Ectodermal cell (in vitro differentiated cells): ENCODE data around the gene OR52H1.

Experiments used
- H3K27ac ChIP-seq: 2 replicates; pipeline ENCODE4 v1.7.0; 2013; ENCODE audit warnings: mild to moderate bottlenecking, low read depth, low read length; ENCODE audit not compliant: insufficient read depth, poor library complexity, severe bottlenecking
- H3K27me3 ChIP-seq: 2 replicates; pipeline ENCODE4 v1.7.0; 2013; ENCODE audit warnings: mild to moderate bottlenecking, low read length; ENCODE audit not compliant: insufficient read depth, control insufficient read depth, poor library complexity, severe bottlenecking
- H3K36me3 ChIP-seq: one replicate; pipeline ENCODE4 v1.7.0; 2013; ENCODE audit warnings: low read length; ENCODE audit not compliant: control insufficient read depth, insufficient read depth
- H3K4me1 ChIP-seq: one replicate; pipeline ENCODE4 v1.7.0; 2013; ENCODE audit warnings: low read length; ENCODE audit not compliant: control insufficient read depth, insufficient read depth
- H3K4me3 ChIP-seq: 2 replicates; pipeline ENCODE4 v1.7.0; 2013; ENCODE audit warnings: low read depth, low read length, control low read depth; ENCODE audit not compliant: insufficient read depth
- H3K9me3 ChIP-seq: 2 replicates; pipeline ENCODE4 v1.7.0; 2013; ENCODE audit warnings: mild to moderate bottlenecking, low read length, moderate library complexity; ENCODE audit not compliant: control insufficient read depth
- WGBS, 2 experiments: methylation state at CpG; one replicate each; pipeline ENCODE4 v1.1.7; 2013; ENCODE audit warnings: missing lambda C conversion rate in 2 of 2; 5-methylcytosine and 5-hydroxymethylcytosine counted together

The OR52H1 gene

GRCh38 chr11:5541427-5541826 lies 6.9 kb downstream of the OR52H1 start:
- H3K27me3 ChIP-seq = no peaks in the 10 kb centered on the region
- H3K27ac ChIP-seq = no peak overlapping the region
- no peaks in the 10 kb centered on the region for H3K4me1 ChIP-seq
- H3K36me3 ChIP-seq = no peaks in the 10 kb centered on the region
- 55% methylated on average over 1 of the region's 1 CpG; no CpG with 5 or more reads in 1 of the 2 experiments for WGBS, 2 experiments
- no peaks in the 10 kb centered on the region for H3K9me3 ChIP-seq
- no peak overlapping the region for H3K4me3 ChIP-seq

GRCh38 chr11:5536482-5536881 lies 11.9 kb downstream of the OR52H1 start:
- Histone ChIP-seq H3K27me3 (no peaks in the 10 kb centered on the region), H3K4me1 (no peaks in the 10 kb centered on the region), H3K36me3 (no peaks in the 10 kb centered on the region), H3K4me3 (no peak overlapping the region), H3K9me3 (no peaks in the 10 kb centered on the region), H3K27ac (no peak overlapping the region)

GRCh38 chr11:5534046-5534445 lies 14.3 kb downstream of the OR52H1 start:
- no peaks in the 10 kb centered on the region for H3K36me3 ChIP-seq
- no peaks in the 10 kb centered on the region for H3K27me3 ChIP-seq
- H3K27ac ChIP-seq = no peak overlapping the region
- no peaks in the 10 kb centered on the region for H3K4me1 ChIP-seq
- H3K9me3 ChIP-seq = no peaks in the 10 kb centered on the region
- H3K4me3 ChIP-seq = no peak overlapping the region
- 91% methylated on average over 1 of the region's 1 CpG; no CpG with 5 or more reads in 1 of the 2 experiments for WGBS, 2 experiments

- H3K36me3 ChIP-seq = no peaks in the 10 kb centered on the region
- H3K4me3 ChIP-seq = no peak overlapping the region
- no peaks in the 10 kb centered on the region for H3K4me1 ChIP-seq
- no peak overlapping the region for H3K27ac ChIP-seq
- H3K27me3 ChIP-seq = no peaks in the 10 kb centered on the region
- H3K9me3 ChIP-seq = no peaks in the 10 kb centered on the region
- WGBS, 2 experiments = 90 to 92% methylated on average over 2 of the region's 2 CpGs
Measured at GRCh38 chr11:5531053-5531831, 17.1 kb downstream of the OR52H1 start.

GRCh38 chr11:5528495-5528894 lies 19.8 kb downstream of the OR52H1 start:
- WGBS, 2 experiments = 75% methylated on average over 1 of the region's 1 CpG; no CpG with 5 or more reads in 1 of the 2 experiments
- no peaks in the 10 kb centered on the region for H3K36me3 ChIP-seq
- no peaks in the 10 kb centered on the region for H3K27me3 ChIP-seq
- no peaks in the 10 kb centered on the region for H3K9me3 ChIP-seq
- no peaks in the 10 kb centered on the region for H3K4me1 ChIP-seq
- no peak overlapping the region for H3K27ac ChIP-seq
- no peak overlapping the region for H3K4me3 ChIP-seq

- H3K27me3 ChIP-seq = no peaks in the 10 kb centered on the region
- no peaks in the 10 kb centered on the region for H3K36me3 ChIP-seq
- WGBS, 2 experiments = 93 to 97% methylated on average over 5 of the region's 5 CpGs
- H3K4me1 ChIP-seq = no peaks in the 10 kb centered on the region
- H3K27ac ChIP-seq = no peak overlapping the region
- no peak overlapping the region for H3K4me3 ChIP-seq
- no peaks in the 10 kb centered on the region for H3K9me3 ChIP-seq
Measured at GRCh38 chr11:5527716-5528115, 20.6 kb downstream of the OR52H1 start.

GRCh38 chr11:5524756-5525155 lies 23.6 kb downstream of the OR52H1 start:
- 66 to 73% methylated on average over 3 of the region's 3 CpGs for WGBS, 2 experiments

GRCh38 chr11:5522308-5522707 lies 26.0 kb downstream of the OR52H1 start:
- no peak overlapping the region for H3K27ac ChIP-seq
- H3K27me3 ChIP-seq = no peaks in the 10 kb centered on the region
- no peaks in the 10 kb centered on the region for H3K4me1 ChIP-seq
- H3K36me3 ChIP-seq = no peaks in the 10 kb centered on the region
- WGBS, 2 experiments = 94% methylated on average over 2 of the region's 2 CpGs
- H3K4me3 ChIP-seq = no peak overlapping the region
- no peaks in the 10 kb centered on the region for H3K9me3 ChIP-seq

More at GRCh38 chr11:5524756-5525155, 23.6 kb downstream of the OR52H1 start:
- no peaks in the 10 kb centered on the region for H3K27me3 ChIP-seq
- H3K27ac ChIP-seq = no peak overlapping the region
- H3K4me3 ChIP-seq = no peak overlapping the region
- no peaks in the 10 kb centered on the region for H3K36me3 ChIP-seq
- H3K4me1 ChIP-seq = no peaks in the 10 kb centered on the region
- no peaks in the 10 kb centered on the region for H3K9me3 ChIP-seq

GRCh38 chr11:5521540-5521939 lies 26.8 kb downstream of the OR52H1 start:
- H3K4me1 ChIP-seq = no peaks in the 10 kb centered on the region
- no peak overlapping the region for H3K4me3 ChIP-seq
- H3K9me3 ChIP-seq = no peaks in the 10 kb centered on the region
- no peak overlapping the region for H3K27ac ChIP-seq
- no peaks in the 10 kb centered on the region for H3K27me3 ChIP-seq
- no peaks in the 10 kb centered on the region for H3K36me3 ChIP-seq
- WGBS, 2 experiments = 94 to 96% methylated on average over 4 of the region's 4 CpGs

- WGBS, 2 experiments = 92 to 100% methylated on average over 1 to 2 of the region's 2 CpGs
- H3K36me3 ChIP-seq = no peaks in the 10 kb centered on the region
- H3K27me3 ChIP-seq = no peaks in the 10 kb centered on the region
- no peak within 1 kb of the TSS for H3K4me3 ChIP-seq
- no peaks in the 10 kb centered on the region for H3K4me1 ChIP-seq
- H3K27ac ChIP-seq = no peak within 1 kb of the TSS
- no peaks in the 10 kb centered on the region for H3K9me3 ChIP-seq
Measured at GRCh38 chr11:5516599-5516998, 31.7 kb downstream of the OR52H1 start, which contains the start of gene UBQLNL. TSS of gene UBQLNL (minus strand) at chr11:5516699. CDS start at chr11:5516441, 258 bp downstream.
